Stimulated activated CD8-positive, alpha-beta memory T cell treated with anti-CD3 and anti-CD28 coated beads, Interleukin-7, amount 100 ng/mL, for 24 hours (primary cell): ENCODE data around the gene MASP1.
"Not testable (repeated sequence)": the region's sequence is repeated elsewhere in the genome, so short reads cannot be mapped to it uniquely, and the experiment has no call there.

Experiments used
- DNase-seq: peaks from one replicate; pipeline ENCODE4 v3.0.0-alpha.2; 2020; ENCODE audit warnings: low read depth

The MASP1 gene

GRCh38 chr3:187227658-187228258, 63.8 kb downstream of the MASP1 start:
- no peak for DNase-seq

- no peak for DNase-seq
Observed at GRCh38 chr3:187223799-187224198, 67.7 kb downstream of the MASP1 start.

GRCh38 chr3:187222801-187223200, 68.7 kb downstream of the MASP1 start:
- DNase-seq: no peak

GRCh38 chr3:187215460-187215859, 76.1 kb downstream of the MASP1 start:
- DNase-seq: no peak

- no peak for DNase-seq
Observed at GRCh38 chr3:187213616-187214015, 77.9 kb downstream of the MASP1 start.

- no peak for DNase-seq
Observed at GRCh38 chr3:187212705-187213104, 78.8 kb downstream of the MASP1 start.

- DNase-seq: no peak
Observed at GRCh38 chr3:187212196-187212545, 79.4 kb downstream of the MASP1 start.

GRCh38 chr3:187211532-187212195, 79.9 kb downstream of the MASP1 start:
- DNase-seq: no peak

- no peak for DNase-seq
Observed at GRCh38 chr3:187210545-187211327, 80.8 kb downstream of the MASP1 start.

GRCh38 chr3:187210091-187210490, 81.4 kb downstream of the MASP1 start:
- DNase-seq: no peak

- no peak for DNase-seq
Observed at GRCh38 chr3:187209491-187209890, 82.0 kb downstream of the MASP1 start.

- DNase-seq: no peak
Observed at GRCh38 chr3:187208159-187208558, 83.4 kb downstream of the MASP1 start.

- DNase-seq: no peak
Observed at GRCh38 chr3:187207624-187208023, 83.9 kb downstream of the MASP1 start.

- DNase-seq: no peak
Observed at GRCh38 chr3:187207062-187207461, 84.5 kb downstream of the MASP1 start.

- DNase-seq: no peak
Observed at GRCh38 chr3:187205683-187206082, 85.9 kb downstream of the MASP1 start.

GRCh38 chr3:187199463-187200050, 92.0 kb downstream of the MASP1 start:
- DNase-seq: not testable (repeated sequence)

GRCh38 chr3:187198490-187198889, 93.0 kb downstream of the MASP1 start:
- no peak for DNase-seq

- DNase-seq: no peak
Observed at GRCh38 chr3:187197335-187197649, 94.2 kb downstream of the MASP1 start, which contains the start of gene RTP1. TSS of gene RTP1 (plus strand) at chr3:187197486. CDS start at chr3:187197516, 30 bp downstream.

- no peak for DNase-seq
Observed at GRCh38 chr3:187196573-187197334, 94.8 kb downstream of the MASP1 start.

GRCh38 chr3:187193181-187193580, 98.4 kb downstream of the MASP1 start:
- no peak for DNase-seq

- DNase-seq: no peak
Observed at GRCh38 chr3:187191271-187191670, 100.3 kb downstream of the MASP1 start.

- DNase-seq: no peak
Observed at GRCh38 chr3:187188931-187189330, 102.6 kb downstream of the MASP1 start.
